ENCODE measurements around the gene TMEM231.

DNA sequence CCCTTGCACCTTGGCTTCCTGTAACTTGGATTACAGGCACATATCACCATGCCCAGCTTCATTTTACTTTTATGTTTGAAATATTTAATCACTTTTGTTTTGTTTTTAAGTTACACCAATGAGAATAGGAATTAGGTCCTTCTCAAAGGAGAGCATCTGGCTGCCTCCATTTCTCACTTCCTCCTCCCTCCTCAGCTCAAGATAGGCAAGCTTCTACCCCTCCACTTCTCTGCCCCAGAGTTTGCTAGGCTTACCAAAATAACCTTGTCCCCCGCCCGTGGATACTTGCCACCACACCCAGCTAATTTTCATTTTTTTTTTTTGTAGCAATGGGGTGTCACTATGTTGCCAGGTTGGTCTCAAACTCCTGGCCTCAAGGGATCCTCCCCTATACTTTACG is 28.1 kb upstream of the TMEM231 start:
- no peak for TF ChIP-seq CTCF (IDR thresholded peaks at IDR 0.05; ENCODE audit: low read length)
- TF ChIP-seq EZH2 (IDR thresholded peaks at IDR 0.05; ENCODE audit: borderline replicate concordance, low read length) = no peak
